ACC112 (cell line): ENCODE measurements around the gene MAN2C1.
"Not testable (repeated sequence)": the region's sequence is repeated elsewhere in the genome, so short reads cannot be mapped to it uniquely, and the experiment has no call there.

Experiments
- H2AFZ ChIP-seq: fragments of 200-600 bp; sonication (generic); one replicate; pipeline ENCODE4 v1.6.0; 2017; ENCODE audit warnings: antibody characterized with exemption, low read length; ENCODE audit not compliant: unreplicated experiment
- H3K27ac ChIP-seq: fragments of 200-600 bp; sonication (generic); 2 replicates; pipeline ENCODE4 v1.5.1; 2014; ENCODE audit warnings: low read depth, mild to moderate bottlenecking, antibody characterized with exemption, low read length, moderate library complexity
- H3K27me3 ChIP-seq: fragments of 200-600 bp; sonication (generic); 2 replicates; pipeline ENCODE4 v1.6.1; 2014; ENCODE audit warnings: mild to moderate bottlenecking, antibody characterized with exemption, low read length, moderate library complexity, mixed read lengths; ENCODE audit not compliant: insufficient read depth
- H3K36me3 ChIP-seq: fragments of 200-600 bp; sonication (generic); 2 replicates; pipeline ENCODE4 v1.6.1; 2016; ENCODE audit warnings: mild to moderate bottlenecking, antibody characterized with exemption, low read length, moderate library complexity, mixed read lengths; ENCODE audit not compliant: insufficient read depth
- H3K4me1 ChIP-seq: fragments of 200-600 bp; sonication (generic); one replicate; pipeline ENCODE4 v1.6.1; 2016; ENCODE audit warnings: low read length, mixed read lengths; ENCODE audit not compliant: insufficient read depth, unreplicated experiment, control insufficient read depth
- H3K4me3 ChIP-seq: fragments of 200-600 bp; sonication (generic); 2 replicates; pipeline ENCODE4 v1.5.1; 2014; ENCODE audit warnings: mild to moderate bottlenecking, low read depth, low read length
- H3K79me2 ChIP-seq: fragments of 200-600 bp; sonication (generic); one replicate; pipeline ENCODE4 v1.6.0; 2016; ENCODE audit warnings: low read length; ENCODE audit not compliant: control insufficient read depth, unreplicated experiment, insufficient read depth

The MAN2C1 gene

DNA sequence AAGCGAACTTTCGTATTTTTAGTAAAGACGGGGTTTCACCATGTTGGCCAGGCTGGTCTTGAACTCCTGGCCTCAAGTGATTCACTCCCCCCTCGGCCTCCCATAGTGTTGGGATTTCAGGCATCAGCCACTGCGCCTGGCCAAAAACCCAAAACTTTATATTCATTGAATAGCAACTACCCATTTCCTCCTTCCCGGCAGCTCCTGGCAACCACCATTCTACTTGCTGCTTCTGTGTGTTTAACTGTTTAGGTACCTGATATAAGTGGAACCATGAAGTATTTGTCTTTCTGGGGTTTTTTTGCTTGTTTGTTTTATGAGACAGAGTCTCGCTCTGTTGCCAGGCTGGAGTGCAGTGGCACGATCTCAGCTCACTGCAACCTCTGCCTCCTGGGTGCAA lies 24.5 kb downstream of the MAN2C1 start:
- H3K4me3 ChIP-seq, H3K36me3 ChIP-seq, H3K27ac ChIP-seq: not testable (repeated sequence)

DNA sequence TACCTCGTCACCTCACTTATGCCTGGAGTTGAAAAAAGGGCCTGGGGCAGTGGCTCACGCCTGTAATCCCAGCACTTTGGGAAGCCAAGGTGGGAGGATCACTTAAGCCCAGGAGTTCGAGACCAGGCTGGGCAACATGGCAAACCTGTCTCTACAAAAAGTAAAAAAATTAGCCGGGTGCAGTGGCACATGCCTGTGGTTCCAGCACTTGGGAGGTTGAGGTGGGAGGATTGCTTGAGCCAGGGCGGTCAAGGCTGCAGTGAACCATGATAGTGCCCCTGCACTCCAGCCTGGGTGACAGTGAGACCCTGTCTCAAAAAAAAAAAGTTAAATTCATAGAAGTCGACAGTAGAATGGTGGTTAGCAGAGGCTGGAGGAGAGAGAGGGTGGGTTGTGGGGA lies 26.2 kb downstream of the MAN2C1 start:
- Histone ChIP-seq H3K36me3 (no peaks in the 10 kb centered on the region), H3K79me2 (no peaks in the 10 kb centered on the region), H3K27me3 (no peaks in the 10 kb centered on the region), H3K4me1 (no peaks in the 10 kb centered on the region), H2AFZ (no peak overlapping the region), H3K4me3 (no peak overlapping the region), H3K27ac (no peak overlapping the region)

More for the DNA sequence above, 24.5 kb downstream of the MAN2C1 start:
- H3K79me2 ChIP-seq, H3K4me1 ChIP-seq, H3K27me3 ChIP-seq, H2AFZ ChIP-seq: not testable (repeated sequence)

DNA sequence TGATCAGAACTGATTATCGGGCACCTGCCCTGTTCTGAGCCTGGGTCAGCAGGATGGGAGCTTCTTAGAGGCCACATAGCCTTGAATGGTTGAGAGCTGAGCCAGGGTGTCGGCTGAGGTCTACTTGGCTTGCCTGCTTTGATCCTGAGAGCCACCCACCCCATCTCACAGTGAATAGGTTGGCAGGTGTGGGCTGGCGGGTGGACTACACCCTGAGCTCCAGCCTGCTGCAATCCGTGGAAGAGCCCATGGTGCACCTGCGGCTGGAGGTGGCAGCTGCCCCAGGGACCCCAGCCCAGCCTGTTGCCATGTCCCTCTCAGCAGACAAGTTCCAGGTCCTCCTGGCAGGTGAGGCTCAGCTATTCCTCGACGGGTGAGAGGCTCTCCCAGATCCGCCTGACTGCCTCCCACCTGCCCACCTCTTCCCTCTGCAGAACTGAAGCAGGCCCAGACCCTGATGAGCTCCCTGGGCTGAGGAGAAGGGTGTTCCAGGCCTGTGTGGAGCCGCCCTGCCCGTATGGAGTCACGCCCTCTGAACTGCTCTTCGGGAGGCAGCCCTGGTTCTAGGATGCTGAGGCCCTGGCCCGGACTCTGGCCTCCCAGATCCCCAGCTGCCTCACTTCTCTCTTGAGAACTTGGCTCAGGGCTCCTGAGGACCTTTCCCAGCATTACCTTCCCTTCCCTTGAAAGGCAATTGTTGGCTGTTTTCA lies 28.7 kb downstream of the MAN2C1 start:
- Histone ChIP-seq H3K36me3 (no peaks in the 10 kb centered on the region), H3K4me1 (peaks cover 9% of the 10 kb centered on the region), H3K27ac (no peak overlapping the region), H3K27me3 (no peaks in the 10 kb centered on the region), H2AFZ (no peak overlapping the region), H3K4me3 (no peak overlapping the region), H3K79me2 (peaks cover 12% of the 10 kb centered on the region)

DNA sequence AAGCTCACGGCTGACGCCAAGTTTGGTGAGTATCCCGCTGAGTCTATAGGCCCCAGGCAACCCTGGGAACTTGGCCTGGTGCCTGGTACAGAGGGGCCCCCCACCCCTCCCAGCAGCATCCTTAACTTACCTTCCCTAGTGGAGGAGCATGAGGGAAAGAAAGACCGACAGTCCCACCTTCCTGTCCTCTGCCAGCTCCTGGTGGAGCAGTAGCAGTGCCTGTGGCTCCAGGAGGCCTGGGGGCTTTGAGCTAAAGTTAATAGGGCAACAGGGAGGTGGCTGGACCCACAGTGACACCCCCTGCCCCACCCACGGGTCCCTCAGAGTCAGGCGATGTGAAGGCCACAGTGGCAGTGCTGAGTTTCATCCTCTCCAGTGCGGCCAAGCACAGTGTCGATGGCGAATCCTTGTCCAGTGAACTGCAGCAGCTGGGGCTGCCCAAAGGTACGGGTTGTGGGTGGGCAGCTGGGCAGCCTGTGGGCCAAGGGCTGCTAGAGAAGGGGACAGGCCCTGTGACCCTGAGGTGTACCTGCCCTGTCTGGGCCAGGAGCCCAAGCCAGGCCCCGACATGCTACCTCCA lies 29.7 kb downstream of the MAN2C1 start:
- H2AFZ ChIP-seq, result no peak overlapping the region
- no peaks in the 10 kb centered on the region for H3K27me3 ChIP-seq
- H3K4me1 ChIP-seq, result peaks cover 9% of the 10 kb centered on the region
- H3K27ac ChIP-seq, result no peak overlapping the region
- no peak overlapping the region for H3K4me3 ChIP-seq
- no peaks in the 10 kb centered on the region for H3K36me3 ChIP-seq
- H3K79me2 ChIP-seq, result peaks cover 12% of the 10 kb centered on the region

DNA sequence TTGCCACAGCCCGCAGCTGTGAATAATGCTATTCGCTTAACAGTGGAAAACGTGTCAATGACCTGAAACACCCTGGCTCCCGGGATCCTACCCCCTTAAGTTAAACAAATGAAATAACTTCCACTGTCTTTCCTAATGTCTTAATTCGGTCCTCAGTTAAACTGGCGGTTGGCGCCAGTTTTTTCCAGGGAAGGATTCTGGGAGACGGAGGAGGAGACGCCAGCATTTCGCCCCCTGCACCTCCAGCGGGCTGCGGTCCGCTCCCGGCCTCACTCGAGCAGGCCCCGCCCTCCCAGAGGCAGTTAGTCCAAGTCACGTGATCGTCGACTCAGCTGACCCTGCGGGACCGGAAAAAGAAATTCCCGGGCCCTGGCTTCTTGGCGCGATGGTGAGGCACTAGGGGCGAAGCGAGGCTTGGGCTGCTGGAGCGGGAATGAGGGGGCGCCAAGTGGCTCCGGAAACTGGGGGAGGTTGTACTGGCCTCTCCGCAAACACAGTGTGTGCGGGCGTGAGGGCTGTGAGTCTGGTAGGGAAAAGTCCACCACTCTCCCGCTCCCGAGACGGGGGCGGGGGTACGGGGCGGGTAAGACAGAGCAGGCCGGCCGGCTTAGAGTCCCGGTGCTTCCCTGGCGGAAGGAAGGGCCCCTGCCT lies 32.6 kb downstream of the MAN2C1 start, which contains the start of gene COMMD4:
Gene COMMD4, plus strand, starts transcription at position 359 of the 651 bp plus-strand sequence. Its CDS starts 27 bp downstream, at position 386.
- no peaks in the 10 kb centered on the region for H3K27me3 ChIP-seq
- no peaks in the 10 kb centered on the region for H3K36me3 ChIP-seq
- peak within 1 kb of the TSS; percentile 48 for H3K27ac ChIP-seq
- H3K79me2 ChIP-seq, result peaks cover 12% of the 10 kb centered on the region
- H3K4me1 ChIP-seq, result peaks cover 9% of the 10 kb centered on the region
- H2AFZ ChIP-seq, result peak within 1 kb of the TSS; percentile 90
- H3K4me3 ChIP-seq, result peak within 1 kb of the TSS; percentile 89

DNA sequence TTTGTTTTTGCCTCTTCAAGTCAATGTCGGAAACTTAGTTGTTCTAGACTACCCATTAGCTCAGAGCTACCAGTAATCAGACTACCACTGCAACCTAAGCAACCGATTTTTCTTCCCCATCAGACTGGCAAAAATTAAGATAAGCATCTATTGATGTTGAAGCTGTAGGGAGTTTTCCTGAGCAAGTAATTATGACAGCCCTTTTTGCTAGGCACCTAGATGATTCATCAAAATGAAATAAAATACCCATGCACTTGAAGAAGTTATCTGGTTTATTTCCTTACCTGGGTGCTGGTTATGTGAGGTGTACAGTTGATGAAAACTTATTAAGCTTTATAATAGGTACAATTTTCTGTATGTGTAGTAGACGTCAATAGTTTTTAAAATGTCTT lies 33.1 kb downstream of the MAN2C1 start:
- Histone ChIP-seq H3K4me3 (peak overlapping the region; percentile 89), H3K27ac (peak overlapping the region; percentile 34; the same call in 1 of the 2 replicates), H2AFZ (peak overlapping the region; percentile 90), H3K79me2 (peaks cover 12% of the 10 kb centered on the region), H3K27me3 (no peaks in the 10 kb centered on the region), H3K4me1 (peaks cover 9% of the 10 kb centered on the region), H3K36me3 (no peaks in the 10 kb centered on the region)

DNA sequence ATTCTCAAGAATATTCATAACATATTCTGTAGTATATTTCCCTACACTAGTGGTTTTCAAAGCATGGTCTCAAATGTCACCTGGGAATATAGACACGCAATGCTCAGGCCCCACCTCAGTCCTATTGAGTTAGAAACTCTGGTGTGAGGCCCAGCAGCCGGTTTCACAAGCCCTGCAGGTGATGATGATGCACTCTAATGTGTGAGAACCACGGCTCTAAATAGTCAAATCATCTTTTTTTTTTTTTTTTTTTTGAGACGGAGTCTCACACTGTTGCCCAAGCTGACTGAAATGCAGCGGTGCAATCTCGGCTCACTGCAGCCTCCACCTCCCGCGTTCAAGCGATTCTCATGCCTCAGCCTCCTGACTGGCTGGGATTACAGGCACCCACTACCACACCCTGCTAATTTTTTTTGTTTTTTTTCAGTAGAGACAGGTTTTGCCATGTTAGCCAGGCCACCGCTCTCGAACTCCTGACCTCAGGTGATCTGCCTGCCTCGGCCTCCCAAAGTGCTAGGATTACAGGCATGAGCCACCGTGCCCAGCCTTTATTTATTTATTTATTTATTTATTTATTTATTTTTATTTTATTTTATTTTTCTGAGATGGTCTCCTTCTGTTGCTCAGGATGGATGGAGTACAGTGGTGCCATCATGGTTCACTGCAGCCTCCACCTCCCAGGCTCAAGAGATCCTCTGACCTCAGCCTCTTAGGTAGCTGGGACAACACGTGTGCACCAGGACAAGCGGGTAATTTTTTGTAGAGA lies 34.6 kb downstream of the MAN2C1 start:
- H3K27ac ChIP-seq, H2AFZ ChIP-seq, H3K36me3 ChIP-seq, H3K27me3 ChIP-seq, H3K4me1 ChIP-seq, H3K4me3 ChIP-seq: not testable (repeated sequence)
- peaks cover 12% of the 10 kb centered on the region for H3K79me2 ChIP-seq

DNA sequence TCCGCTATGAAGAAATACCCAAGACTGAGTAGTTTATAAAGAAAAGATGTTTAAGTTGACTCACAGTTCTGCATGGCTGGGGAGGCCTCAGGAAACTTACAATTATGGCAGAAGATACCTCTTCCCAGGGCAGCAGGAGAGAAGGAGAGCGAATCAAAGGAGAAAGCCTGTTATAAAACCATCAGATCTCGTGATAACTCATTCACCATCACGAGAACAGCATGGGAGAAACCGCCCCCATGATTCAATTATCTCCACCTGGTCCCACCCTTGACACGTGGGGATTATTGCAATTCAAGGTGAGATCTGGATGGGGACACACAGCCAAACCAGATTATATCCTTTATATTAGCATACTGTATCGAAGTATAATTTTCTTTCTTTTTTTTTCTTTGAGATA lies 36.3 kb downstream of the MAN2C1 start:
- not testable (repeated sequence) for H3K27ac ChIP-seq, H3K36me3 ChIP-seq, H3K27me3 ChIP-seq, H2AFZ ChIP-seq, H3K4me1 ChIP-seq, H3K4me3 ChIP-seq
- H3K79me2 ChIP-seq, result peaks cover 11% of the 10 kb centered on the region

DNA sequence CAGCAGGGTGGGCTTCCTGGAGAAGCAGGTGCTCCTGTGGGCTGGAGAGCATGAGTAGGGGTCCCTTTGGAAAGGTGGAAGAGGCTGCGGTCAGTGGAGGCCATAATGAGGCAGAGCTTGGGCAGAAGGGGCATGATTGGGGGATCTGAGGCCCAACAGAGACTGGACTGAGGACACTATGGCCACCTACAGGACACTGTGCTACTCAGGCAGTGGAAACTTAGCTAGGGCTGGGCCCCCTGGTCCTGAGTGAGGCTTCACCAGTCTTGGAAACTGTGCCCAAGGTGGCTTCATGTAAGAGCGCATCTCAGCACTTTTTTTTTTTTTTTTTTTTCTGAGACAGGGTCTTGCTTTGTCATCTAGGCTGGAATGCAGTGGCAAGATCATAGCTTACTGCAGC lies 38.8 kb downstream of the MAN2C1 start:
- no peak overlapping the region for H3K4me3 ChIP-seq
- no peaks in the 10 kb centered on the region for H3K27me3 ChIP-seq
- no peaks in the 10 kb centered on the region for H3K79me2 ChIP-seq
- H3K36me3 ChIP-seq, result no peaks in the 10 kb centered on the region
- no peak overlapping the region for H3K27ac ChIP-seq
- H3K4me1 ChIP-seq, result no peaks in the 10 kb centered on the region
- no peak overlapping the region for H2AFZ ChIP-seq

DNA sequence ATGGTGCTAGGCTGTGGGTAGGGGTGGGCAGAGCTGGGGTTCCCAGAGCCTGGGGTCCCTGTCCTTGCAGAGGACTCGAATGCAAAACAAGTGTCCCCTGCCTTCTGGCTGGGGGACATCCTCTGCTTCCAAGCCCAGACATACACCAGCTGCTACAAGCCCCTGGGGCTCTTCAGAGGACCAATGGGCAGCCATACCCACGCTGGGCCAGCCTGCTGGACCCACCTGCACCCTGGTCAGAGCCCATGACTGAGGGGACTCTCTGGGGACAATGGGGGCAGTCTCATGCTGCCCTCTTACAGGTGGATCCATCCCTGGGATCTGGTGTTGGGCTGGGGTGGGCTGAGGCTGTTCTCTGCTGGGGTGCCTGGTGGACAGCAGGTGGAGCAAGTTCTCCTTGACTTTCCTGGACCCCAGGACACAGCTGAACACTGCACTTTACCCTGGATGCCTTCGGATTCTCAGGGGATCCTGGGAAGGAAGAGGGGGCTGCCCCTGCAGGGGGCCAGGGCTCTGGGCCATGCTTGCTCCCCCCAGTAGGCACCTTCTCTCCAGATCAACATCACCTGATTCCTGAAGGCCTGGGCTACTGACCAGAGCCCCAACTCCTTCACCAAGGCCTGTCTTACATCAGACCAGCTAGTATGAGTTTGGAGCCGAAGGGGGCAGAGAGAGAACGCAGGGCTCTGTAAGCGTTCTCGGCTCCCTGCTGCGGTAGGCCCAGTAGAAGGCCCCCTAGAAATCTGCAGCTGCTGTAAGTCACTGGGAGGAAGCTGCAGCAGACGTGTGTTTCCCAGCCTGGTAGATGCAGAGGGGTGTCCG lies 39.7 kb downstream of the MAN2C1 start:
- Histone ChIP-seq H3K4me1 (no peaks in the 10 kb centered on the region), H3K27ac (no peak overlapping the region), H3K79me2 (no peaks in the 10 kb centered on the region), H2AFZ (no peak overlapping the region), H3K27me3 (no peaks in the 10 kb centered on the region), H3K4me3 (no peak overlapping the region), H3K36me3 (no peaks in the 10 kb centered on the region)
